IMR-90 (cell line): Measurements from ENCODE around the gene UST.

Experiments
- MAFK ChIP-seq: IDR thresholded peaks from 2 replicates; pipeline ENCODE4 v1.6.1; 2012; ENCODE audit warnings: low read depth, low read length, improper control_type of control experiment
- MAZ ChIP-seq: IDR thresholded peaks from 2 replicates; pipeline ENCODE4 v1.6.1; 2012; ENCODE audit warnings: low read depth, mild to moderate bottlenecking, low read length, improper control_type of control experiment, moderate library complexity, borderline replicate concordance
- POLR2A ChIP-seq: IDR thresholded peaks from 2 replicates; pipeline ENCODE4 v1.6.1; 2012; ENCODE audit warnings: mild to moderate bottlenecking, low read depth, low read length
- RAD21 ChIP-seq: IDR thresholded peaks from 2 replicates; pipeline ENCODE4 v1.6.1; 2012; ENCODE audit warnings: low read length, improper control_type of control experiment
- TF ChIP-seq, protein P1 (sequence below): conservative IDR thresholded peaks from 2 replicates; pipeline ENCODE4 v1.5.1; 2012; ENCODE audit warnings: mild to moderate bottlenecking, low read depth, low read length, improper control_type of control experiment
- TF ChIP-seq, protein P2 (sequence below): fragments of 150-350 bp; IDR thresholded peaks from 2 replicates; pipeline ENCODE4 v1.6.1; 2017; ENCODE audit warnings: mild to moderate bottlenecking, antibody characterized with exemption, low read length, low read depth

DNA sequence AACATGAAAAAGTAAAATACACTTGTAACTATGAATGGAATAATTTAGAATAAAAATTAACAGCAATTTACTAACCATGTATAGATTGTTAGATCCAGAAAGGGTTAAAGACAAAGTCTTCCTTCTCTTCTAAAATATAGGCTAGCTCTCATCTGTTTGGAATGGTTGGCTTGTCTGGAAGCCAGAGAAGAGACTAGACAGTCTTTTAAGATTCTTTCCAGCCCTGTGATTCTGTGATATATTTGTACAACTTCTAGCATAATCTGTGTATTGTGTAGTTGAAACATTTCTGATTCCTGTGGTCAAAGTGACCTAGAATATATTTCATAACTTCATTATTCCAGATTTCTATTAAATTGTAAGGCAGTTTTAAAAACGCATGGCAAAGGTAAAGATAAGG, 196.6 kb downstream of the UST start:
- TF ChIP-seq, protein P1, sequence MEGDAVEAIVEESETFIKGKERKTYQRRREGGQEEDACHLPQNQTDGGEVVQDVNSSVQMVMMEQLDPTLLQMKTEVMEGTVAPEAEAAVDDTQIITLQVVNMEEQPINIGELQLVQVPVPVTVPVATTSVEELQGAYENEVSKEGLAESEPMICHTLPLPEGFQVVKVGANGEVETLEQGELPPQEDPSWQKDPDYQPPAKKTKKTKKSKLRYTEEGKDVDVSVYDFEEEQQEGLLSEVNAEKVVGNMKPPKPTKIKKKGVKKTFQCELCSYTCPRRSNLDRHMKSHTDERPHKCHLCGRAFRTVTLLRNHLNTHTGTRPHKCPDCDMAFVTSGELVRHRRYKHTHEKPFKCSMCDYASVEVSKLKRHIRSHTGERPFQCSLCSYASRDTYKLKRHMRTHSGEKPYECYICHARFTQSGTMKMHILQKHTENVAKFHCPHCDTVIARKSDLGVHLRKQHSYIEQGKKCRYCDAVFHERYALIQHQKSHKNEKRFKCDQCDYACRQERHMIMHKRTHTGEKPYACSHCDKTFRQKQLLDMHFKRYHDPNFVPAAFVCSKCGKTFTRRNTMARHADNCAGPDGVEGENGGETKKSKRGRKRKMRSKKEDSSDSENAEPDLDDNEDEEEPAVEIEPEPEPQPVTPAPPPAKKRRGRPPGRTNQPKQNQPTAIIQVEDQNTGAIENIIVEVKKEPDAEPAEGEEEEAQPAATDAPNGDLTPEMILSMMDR: no peak
- TF ChIP-seq MAFK (no peak), POLR2A (no peak), RAD21 (no peak), MAZ (no peak)
- TF ChIP-seq, protein P2, sequence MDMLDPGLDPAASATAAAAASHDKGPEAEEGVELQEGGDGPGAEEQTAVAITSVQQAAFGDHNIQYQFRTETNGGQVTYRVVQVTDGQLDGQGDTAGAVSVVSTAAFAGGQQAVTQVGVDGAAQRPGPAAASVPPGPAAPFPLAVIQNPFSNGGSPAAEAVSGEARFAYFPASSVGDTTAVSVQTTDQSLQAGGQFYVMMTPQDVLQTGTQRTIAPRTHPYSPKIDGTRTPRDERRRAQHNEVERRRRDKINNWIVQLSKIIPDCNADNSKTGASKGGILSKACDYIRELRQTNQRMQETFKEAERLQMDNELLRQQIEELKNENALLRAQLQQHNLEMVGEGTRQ: no peak
